SK-N-SH (cell line): ENCODE results near the gene RELT. TPM values are rescaled to one million over a fixed set of nuclear protein-coding genes. Genes with fewer than 3 reads are reported as not detected.

Source experiments
- CTCF ChIA-PET: fragments of 300-600, 350-600 bp; formaldehyde crosslinking; extraction: SDS; loops from one replicate; lab custom pipeline; 2021; lab: Yijun Ruan, JAX
- POLR2A ChIA-PET: fragments of 350-600 bp; sonication (Branson Sonifier 250); formaldehyde crosslinking; extraction: SDS; loops from one replicate; lab custom pipeline; 2020; ENCODE audit warnings: antibody characterized with exemption, inconsistent platforms; lab: Yijun Ruan, JAX
- DNase-seq: peaks from one replicate; pipeline ENCODE4 v3.0.0; 2012
- H2AFZ ChIP-seq: fragments of 200-600 bp; sonication (generic); 2 replicates; pipeline ENCODE4 v1.8.1; 2016; ENCODE audit warnings: antibody characterized with exemption, mild to moderate bottlenecking, low read depth
- H3F3A ChIP-seq: fragments of 200-600 bp; sonication (generic); replicated peaks from 2 replicates; pipeline ENCODE3; 2016; ENCODE audit warnings: antibody characterized with exemption, mild to moderate bottlenecking; ENCODE audit not compliant: insufficient read depth
- H3K27ac ChIP-seq, 2 experiments: fragments of 200-500 bp in 1 of 2; fragments of 200-600 bp in 1 of 2; sonication (Bioruptor generic) in 1 of 2; sonication (generic), shearing (Covaris generic) in 1 of 2; 2 replicates each; pipeline versions ENCODE4 v1.5.1 to v1.6.1; 2014 to 2016; ENCODE audit warnings: low read depth in 2 of 2, inconsistent platforms in 1 of 2, low read length in 1 of 2, mild to moderate bottlenecking in 1 of 2, mixed read lengths in 1 of 2
- H3K27me3 ChIP-seq: fragments of 200-600 bp; sonication (generic), shearing (Covaris generic); 2 replicates; pipeline ENCODE4 v1.6.1; 2016; ENCODE audit warnings: mixed run types; ENCODE audit not compliant: insufficient read depth
- H3K36me3 ChIP-seq, 2 experiments: fragments of 200-500 bp in 1 of 2; fragments of 200-600 bp in 1 of 2; sonication (Bioruptor generic) in 1 of 2; sonication (generic) in 1 of 2; replicated peaks in 1 of 2; 2 replicates each; pipeline versions ENCODE3 to v1.5.1; 2014 to 2016; ENCODE audit warnings: low read length in 1 of 2, mild to moderate bottlenecking in 1 of 2; ENCODE audit not compliant: insufficient read depth in 2 of 2, control insufficient read depth in 1 of 2
- H3K4me1 ChIP-seq, 2 experiments: fragments of 200-500 bp in 1 of 2; fragments of 200-600 bp in 1 of 2; sonication (Bioruptor generic) in 1 of 2; sonication (generic), shearing (Covaris generic) in 1 of 2; 2 replicates each; pipeline versions ENCODE4 v1.5.1 to v1.6.1; 2014 to 2016; ENCODE audit warnings: low read depth in 1 of 2, low read length in 1 of 2, mixed run types in 1 of 2; ENCODE audit not compliant: insufficient read depth in 2 of 2, control insufficient read depth in 1 of 2
- H3K4me2 ChIP-seq: fragments of 200-600 bp; sonication (generic), shearing (Covaris generic); 2 replicates; pipeline ENCODE4 v1.6.1; 2017; ENCODE audit warnings: mixed run types
- H3K4me3 ChIP-seq, 2 experiments: fragments of 200-500 bp in 1 of 2; fragments of 200-600 bp in 1 of 2; sonication (Bioruptor generic) in 1 of 2; sonication (generic), shearing (Covaris generic) in 1 of 2; 2 replicates each; pipeline versions ENCODE4 v1.5.1 to v1.8.1; 2014 to 2016; ENCODE audit warnings: low read depth in 2 of 2, inconsistent platforms in 1 of 2, low read length in 1 of 2, mild to moderate bottlenecking in 1 of 2, mixed read lengths in 1 of 2, moderate library complexity in 1 of 2
- H3K79me2 ChIP-seq: fragments of 200-600 bp; sonication (generic); 2 replicates; pipeline ENCODE4 v1.8.1; 2017; ENCODE audit warnings: mild to moderate bottlenecking; ENCODE audit not compliant: insufficient read depth
- H3K9ac ChIP-seq: fragments of 200-600 bp; sonication (generic); 2 replicates; pipeline ENCODE4 v1.6.1; 2017; ENCODE audit warnings: mixed run types
- H3K9me2 ChIP-seq: fragments of 200-600 bp; sonication (generic); 2 replicates; pipeline ENCODE4 v1.6.1; 2017; ENCODE audit warnings: mixed run types
- H3K9me3 ChIP-seq: fragments of 200-600 bp; sonication (generic); 2 replicates; pipeline ENCODE4 v1.6.1; 2017; ENCODE audit warnings: mixed run types, mild to moderate bottlenecking, moderate library complexity
- H4K20me1 ChIP-seq: fragments of 200-600 bp; sonication (generic); 2 replicates; pipeline ENCODE4 v1.6.1; 2017; ENCODE audit warnings: mild to moderate bottlenecking, mixed run types; ENCODE audit not compliant: insufficient read depth
- CHD2 ChIP-seq: fragments of 150-350 bp; IDR thresholded peaks from 2 replicates; pipeline ENCODE4 v1.6.1; 2018; ENCODE audit warnings: low read length; ENCODE audit not compliant: partially characterized antibody
- CTCF ChIP-seq: fragments of 200-600 bp; sonication (generic); IDR thresholded peaks from 2 replicates; pipeline ENCODE4 v1.6.1; 2017; ENCODE audit warnings: antibody characterized with exemption, mild to moderate bottlenecking, moderate library complexity
- FOXJ3 ChIP-seq: sonication (generic); formaldehyde crosslinking; IDR thresholded peaks from 2 replicates; pipeline ENCODE4 v1.5.1; 2020; ENCODE audit warnings: mild to moderate bottlenecking, missing genetic modification reagents
- MXI1 ChIP-seq: IDR thresholded peaks from 2 replicates; pipeline ENCODE4 v1.6.1; 2012; ENCODE audit warnings: mild to moderate bottlenecking, low read depth, low read length, improper control_type of control experiment
- NFIC ChIP-seq: IDR thresholded peaks from 2 replicates; pipeline ENCODE4 v1.4.0; 2012; ENCODE audit warnings: borderline replicate concordance
- NRF1 ChIP-seq: IDR thresholded peaks from 2 replicates; pipeline ENCODE4 v1.6.1; 2012; ENCODE audit warnings: low read depth, mild to moderate bottlenecking, low read length
- PBX3 ChIP-seq: IDR thresholded peaks from 2 replicates; pipeline ENCODE4; 2012
- RAD21 ChIP-seq: IDR thresholded peaks from 2 replicates; pipeline ENCODE4 v1.6.1; 2012; ENCODE audit warnings: mild to moderate bottlenecking, low read length
- RCOR1 ChIP-seq: fragments of 150-350 bp; IDR thresholded peaks from 2 replicates; pipeline ENCODE4 v1.6.1; 2017; ENCODE audit warnings: antibody characterized with exemption, low read length
- RXRA ChIP-seq: IDR thresholded peaks from 2 replicates; pipeline ENCODE4 v1.4.0; 2012; ENCODE audit warnings: low read depth, mild to moderate bottlenecking, borderline replicate concordance
- SIN3A ChIP-seq: IDR thresholded peaks from 2 replicates; pipeline ENCODE4 v1.6.1; 2012; ENCODE audit warnings: low read depth, mild to moderate bottlenecking, low read length, moderate library complexity, borderline replicate concordance
- SMC3 ChIP-seq: IDR thresholded peaks from 2 replicates; pipeline ENCODE4 v1.6.1; 2012; ENCODE audit warnings: low read depth, low read length, improper control_type of control experiment
- ZBTB33 ChIP-seq: IDR thresholded peaks from 2 replicates; pipeline ENCODE4 v1.4.0; 2012; ENCODE audit warnings: low read depth, borderline replicate concordance
- WGBS: methylation state at CpG from one replicate; pipeline ENCODE4 v1.1.6; 2017; ENCODE audit warnings: low lambda C conversion rate; 5-methylcytosine and 5-hydroxymethylcytosine counted together
- polyA plus RNA-seq, 3 experiments: library from polyadenylated mRNA; depleted of rRNA; stranded (reverse); fragments of >200 nt; gene quantifications; 2 replicates each; pipeline ENCODE4 v1.2.3, GENCODE V29; 2012

Gene RELT
- polyA plus RNA-seq, 1 of the 3 experiments (the other 2 are of a cell fraction): 4.3 TPM

- Histone ChIP-seq H4K20me1 (no peaks in the 10 kb centered on the region), H3K9me3 (no peaks in the 10 kb centered on the region), H3K27me3 (no peaks in the 10 kb centered on the region), H3K4me3 (no peak overlapping the region), H2AFZ (no peak overlapping the region), H3K4me2 (no peak overlapping the region), H3F3A (no peaks in the 10 kb centered on the region), H3K36me3 (peaks cover 12 to 44% of the 10 kb centered on the region in 2 experiments), H3K9ac (no peak overlapping the region), H3K4me1 (no peaks in the 10 kb centered on the region), H3K27ac (no peak overlapping the region)
- ChIA-PET CTCF (interaction anchor here (0.9 to 10.2 kb wide), 7 partner anchors 9 to 255 kb away, joined by 3 to 122 read pairs (median 7); no protein-coding TSS in a partner anchor), POLR2A (no interaction called here)
- 95% methylated on average over 4 of the region's 5 CpGs for WGBS
- no peak for DNase-seq
- TF ChIP-seq SIN3A (no peak), PBX3 (no peak), CTCF (no peak), NRF1 (no peak), RAD21 (no peak), RXRA (no peak)
- TF ChIP-seq, all 33 proteins: peak for 0
- H3K9me2 ChIP-seq: no peaks in the 10 kb centered on the region
- no peaks in the 10 kb centered on the region for H3K79me2 ChIP-seq
Measured at GRCh38 chr11:73406619-73407018, 30.4 kb downstream of the RELT start.

- ChIA-PET POLR2A (no interaction called here), CTCF (interaction anchor here (1.1 to 2.9 kb wide), 3 partner anchors 69 to 252 kb away, joined by 3 to 15 read pairs (median 5); no protein-coding TSS in a partner anchor)
- no peaks in the 10 kb centered on the region for H4K20me1 ChIP-seq
- peaks cover 6 to 33% of the 10 kb centered on the region in 2 experiments for H3K36me3 ChIP-seq
- H3K4me2 ChIP-seq: no peak overlapping the region
- H3K27me3 ChIP-seq: no peaks in the 10 kb centered on the region
- no peaks in the 10 kb centered on the region for H3K9me3 ChIP-seq
- H3K79me2 ChIP-seq: no peaks in the 10 kb centered on the region
- no peak overlapping the region for H3K4me3 ChIP-seq
- peaks cover 0 to 4% of the 10 kb centered on the region in 2 experiments; a peak in 1 of 4 replicates for H3K4me1 ChIP-seq
- H3K27ac ChIP-seq: no peak overlapping the region
- 98% methylated on average over 8 of the region's 8 CpGs for WGBS
- H2AFZ ChIP-seq: no peak overlapping the region
- H3F3A ChIP-seq: peaks cover 5% of the 10 kb centered on the region
- DNase-seq: no peak
- no peak overlapping the region for H3K9ac ChIP-seq
- no peak for TF ChIP-seq CHD2
- no peak for TF ChIP-seq RCOR1
- no peak for TF ChIP-seq ZBTB33
- no peak for TF ChIP-seq SMC3
- TF ChIP-seq MXI1: no peak
- no peak for TF ChIP-seq FOXJ3 (CRISPR knock-in tag)
- TF ChIP-seq SIN3A: no peak
- TF ChIP-seq NFIC: no peak
- H3K9me2 ChIP-seq: no peaks in the 10 kb centered on the region
Measured at GRCh38 chr11:73409431-73409830, 33.2 kb downstream of the RELT start.
